Spinal cord (tissue), 10 donors: ENCODE results near the gene PIAS1. TPM values are rescaled to one million over a fixed set of nuclear protein-coding genes. Genes with fewer than 3 reads are reported as not detected.
"Not testable (repeated sequence)": the region's sequence is repeated elsewhere in the genome, so short reads cannot be mapped to it uniquely, and the experiment has no call there.

Experiments
- DNase-seq, 6 donors: peaks; one replicate each; pipeline versions ENCODE4 v3.0.0 to v3.0.0-alpha.2; 2013 to 2015; ENCODE audit warnings: low spot score in 6 of 6, low read depth in 4 of 6
- H3K27ac ChIP-seq: one replicate; pipeline ENCODE4 v1.5.1; 2013; ENCODE audit warnings: low read depth, low read length, control low read depth
- H3K27me3 ChIP-seq: one replicate; pipeline ENCODE4 v1.6.1; 2013; ENCODE audit warnings: low read length; ENCODE audit not compliant: control insufficient read depth, insufficient read depth
- H3K36me3 ChIP-seq: one replicate; pipeline ENCODE4 v1.6.1; 2013; ENCODE audit warnings: low read length; ENCODE audit not compliant: control insufficient read depth, insufficient read depth
- H3K4me1 ChIP-seq: one replicate; pipeline ENCODE4 v1.6.1; 2013; ENCODE audit warnings: low read length; ENCODE audit not compliant: control insufficient read depth, insufficient read depth
- H3K4me3 ChIP-seq: one replicate; pipeline ENCODE4 v1.5.1; 2013; ENCODE audit warnings: low read depth, low read length, control low read depth
- H3K9me3 ChIP-seq: one replicate; pipeline ENCODE4 v1.6.1; 2013; ENCODE audit warnings: low read length; ENCODE audit not compliant: control insufficient read depth, insufficient read depth
- WGBS: methylation state at CpG from one replicate; pipeline ENCODE4 v1.1.5; 2013; ENCODE audit warnings: missing lambda C conversion rate; ENCODE audit not compliant: insufficient coverage; 5-methylcytosine and 5-hydroxymethylcytosine counted together
- polyA plus RNA-seq, 2 donors: library from polyadenylated mRNA; unstranded; fragments of 120-200 nt; gene quantifications; one replicate each; pipeline ENCODE4 v1.2.1, GENCODE V29; 2013; ENCODE audit not compliant: insufficient read length in 2 of 2
- total RNA-seq, 2 donors: library from RNA; depleted of rRNA in 1 of 2; stranded (reverse); fragments of 120-200 nt in 1 of 2; fragments of >200 nt in 1 of 2; gene quantifications; one replicate each; pipeline versions ENCODE4 v1.2.3 to v1.2.4, GENCODE V29; 2013 to 2014
- donor health status: healthy.

Gene PIAS1
- total and polyA plus RNA-seq, 4 donors, result 34.4 to 48.5 (median 37.7) TPM

DNA sequence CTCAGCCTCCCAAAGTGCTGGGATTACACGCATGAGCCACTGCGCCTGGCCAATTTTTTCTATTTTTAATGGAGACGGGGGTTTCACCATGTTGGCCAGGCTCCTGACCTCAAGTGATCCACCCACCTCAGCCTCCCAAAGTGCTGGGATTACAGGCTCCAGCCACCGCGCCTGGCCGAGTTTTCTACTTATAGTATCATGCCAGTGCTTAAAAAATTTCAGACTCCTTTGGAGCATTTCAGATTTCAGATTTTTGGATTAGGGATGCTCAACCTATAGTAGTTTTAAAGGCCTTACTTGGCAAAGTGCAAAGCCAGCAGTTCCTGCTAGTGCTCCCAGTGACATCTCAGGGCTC, 159.4 kb downstream of the PIAS1 start:
- not testable (repeated sequence) for H3K27ac ChIP-seq, DNase-seq
- 92% methylated on average over 3 of the region's 6 CpGs for WGBS

DNA sequence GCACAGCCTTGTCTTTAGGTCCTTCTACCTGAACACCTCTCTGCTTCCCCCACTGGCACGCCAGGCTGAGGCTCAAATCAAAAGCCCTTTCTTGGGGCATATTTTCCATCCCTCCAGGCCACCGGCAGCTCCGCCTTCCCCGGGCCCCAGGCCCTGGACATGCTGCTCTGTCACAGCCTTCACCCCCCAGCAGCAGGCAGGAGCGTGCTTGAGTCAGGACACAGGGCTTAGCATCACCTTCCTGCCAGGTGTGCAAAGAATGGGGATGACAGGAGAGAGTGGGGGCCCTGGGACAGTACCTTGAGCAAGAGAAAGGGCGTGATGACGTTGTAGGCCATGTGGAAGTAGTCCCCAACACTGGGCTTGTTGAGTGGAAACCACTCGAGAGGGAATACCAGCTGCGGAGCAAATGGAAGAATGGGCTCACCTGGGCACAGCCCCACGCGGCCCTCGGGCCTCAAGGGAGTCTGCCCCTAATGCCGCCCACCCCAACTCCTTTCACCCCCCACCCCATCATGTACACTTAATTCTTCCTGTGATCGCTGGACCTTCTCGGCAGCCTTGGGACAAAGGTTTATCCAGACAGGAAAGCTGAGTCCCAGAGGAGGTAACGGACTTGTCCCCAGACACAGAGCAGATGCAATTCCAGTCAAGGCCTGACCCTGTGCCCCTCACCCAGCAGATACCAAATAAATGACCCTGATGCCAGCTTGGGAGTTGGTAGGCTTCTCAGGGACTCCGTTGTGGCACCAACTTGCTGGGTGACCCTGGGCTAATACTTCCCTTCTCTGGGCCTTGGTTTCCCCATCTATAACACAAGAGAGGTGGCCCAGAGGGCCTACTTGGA, 160.1 kb downstream of the PIAS1 start:
- DNase-seq, result no peak
- Histone ChIP-seq H3K4me1 (peaks cover 16% of the 10 kb centered on the region), H3K4me3 (no peak overlapping the region), H3K27ac (no peak overlapping the region), H3K36me3 (peaks cover 13% of the 10 kb centered on the region), H3K27me3 (no peaks in the 10 kb centered on the region), H3K9me3 (no peaks in the 10 kb centered on the region)
- 95% methylated on average over 9 of the region's 17 CpGs for WGBS

More for the DNA sequence above, 159.4 kb downstream of the PIAS1 start:
- not testable (repeated sequence) for H3K9me3 ChIP-seq, H3K4me3 ChIP-seq, H3K27me3 ChIP-seq
- Histone ChIP-seq H3K36me3 (peaks cover 12% of the 10 kb centered on the region), H3K4me1 (peaks cover 22% of the 10 kb centered on the region)

DNA sequence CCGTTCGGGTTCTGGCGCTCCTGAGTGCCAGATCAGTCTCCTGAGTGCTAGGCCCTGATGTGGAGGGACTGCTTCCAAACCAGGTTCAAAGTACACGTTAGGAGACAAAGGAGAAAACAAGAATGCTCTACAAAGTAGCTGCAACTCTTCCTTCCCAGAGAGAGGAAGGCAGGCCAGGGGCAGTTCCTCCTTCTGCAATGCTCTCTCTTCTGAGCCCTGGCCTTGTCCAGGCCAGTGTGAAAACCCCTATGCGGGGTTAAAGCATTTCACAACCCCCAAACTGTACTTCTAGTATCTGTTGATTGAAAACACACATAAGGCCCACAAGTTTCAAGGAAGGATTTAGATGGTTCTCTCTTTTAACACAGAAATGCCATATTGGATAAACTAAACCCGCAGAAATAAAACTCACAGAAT, 160.7 kb downstream of the PIAS1 start:
- H3K9me3 ChIP-seq, result no peaks in the 10 kb centered on the region
- H3K4me1 ChIP-seq, result peaks cover 16% of the 10 kb centered on the region
- WGBS, result 82% methylated on average over 4 of the region's 6 CpGs
- peaks cover 13% of the 10 kb centered on the region for H3K36me3 ChIP-seq
- no peak for DNase-seq
- H3K27me3 ChIP-seq, result no peaks in the 10 kb centered on the region
- H3K4me3 ChIP-seq, result no peak overlapping the region
- no peak overlapping the region for H3K27ac ChIP-seq

DNA sequence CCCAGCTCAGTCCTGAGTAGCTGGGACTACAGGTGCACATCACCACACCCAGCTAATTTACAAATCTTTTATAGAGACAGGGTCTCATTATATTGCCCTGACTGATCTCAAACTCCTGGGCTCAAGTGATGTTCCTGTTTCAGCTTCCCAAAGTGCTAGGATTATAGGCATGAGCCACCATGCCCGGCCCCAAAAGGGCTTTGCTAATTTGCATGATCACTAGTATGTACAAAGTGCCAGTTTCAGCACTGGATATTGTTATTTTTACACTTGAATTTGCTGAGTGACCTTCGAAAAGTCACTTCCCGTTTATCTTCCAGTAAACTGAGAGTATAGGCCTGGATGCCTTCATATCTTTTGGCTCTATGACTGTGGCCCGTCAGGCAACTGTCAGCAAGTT, 163.2 kb downstream of the PIAS1 start:
- Histone ChIP-seq H3K27ac (no peak overlapping the region), H3K36me3 (peaks cover 11% of the 10 kb centered on the region), H3K27me3 (no peaks in the 10 kb centered on the region), H3K9me3 (no peaks in the 10 kb centered on the region), H3K4me3 (no peak overlapping the region), H3K4me1 (no peaks in the 10 kb centered on the region)
- DNase-seq, result no peak
- WGBS, result 94% methylated on average over 2 of the region's 4 CpGs

DNA sequence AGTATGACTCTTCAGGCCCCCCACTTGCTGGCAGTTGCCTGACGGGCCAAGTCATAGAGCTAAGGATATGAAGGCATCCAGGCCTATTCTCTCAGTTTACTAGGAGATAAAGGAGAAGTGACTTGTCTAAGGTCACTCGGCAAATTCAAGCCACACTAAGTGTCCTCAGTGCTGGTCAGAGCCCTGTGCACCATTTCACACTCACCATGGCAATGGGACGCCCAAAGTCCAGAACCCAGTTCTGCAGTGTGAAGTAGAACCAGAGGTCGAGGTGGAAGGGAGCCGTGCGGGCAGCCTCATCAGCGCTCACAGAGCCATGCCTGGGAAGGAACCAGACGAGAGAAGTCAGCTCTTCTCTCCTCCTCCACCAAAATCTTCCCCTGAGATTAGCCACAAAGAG, 164.2 kb downstream of the PIAS1 start:
- Histone ChIP-seq H3K36me3 (peaks cover 11% of the 10 kb centered on the region), H3K27me3 (no peaks in the 10 kb centered on the region), H3K9me3 (no peaks in the 10 kb centered on the region), H3K4me3 (no peak overlapping the region), H3K27ac (no peak overlapping the region), H3K4me1 (no peaks in the 10 kb centered on the region)
- no peak for DNase-seq
- 100% methylated on average over 3 of the region's 8 CpGs for WGBS

DNA sequence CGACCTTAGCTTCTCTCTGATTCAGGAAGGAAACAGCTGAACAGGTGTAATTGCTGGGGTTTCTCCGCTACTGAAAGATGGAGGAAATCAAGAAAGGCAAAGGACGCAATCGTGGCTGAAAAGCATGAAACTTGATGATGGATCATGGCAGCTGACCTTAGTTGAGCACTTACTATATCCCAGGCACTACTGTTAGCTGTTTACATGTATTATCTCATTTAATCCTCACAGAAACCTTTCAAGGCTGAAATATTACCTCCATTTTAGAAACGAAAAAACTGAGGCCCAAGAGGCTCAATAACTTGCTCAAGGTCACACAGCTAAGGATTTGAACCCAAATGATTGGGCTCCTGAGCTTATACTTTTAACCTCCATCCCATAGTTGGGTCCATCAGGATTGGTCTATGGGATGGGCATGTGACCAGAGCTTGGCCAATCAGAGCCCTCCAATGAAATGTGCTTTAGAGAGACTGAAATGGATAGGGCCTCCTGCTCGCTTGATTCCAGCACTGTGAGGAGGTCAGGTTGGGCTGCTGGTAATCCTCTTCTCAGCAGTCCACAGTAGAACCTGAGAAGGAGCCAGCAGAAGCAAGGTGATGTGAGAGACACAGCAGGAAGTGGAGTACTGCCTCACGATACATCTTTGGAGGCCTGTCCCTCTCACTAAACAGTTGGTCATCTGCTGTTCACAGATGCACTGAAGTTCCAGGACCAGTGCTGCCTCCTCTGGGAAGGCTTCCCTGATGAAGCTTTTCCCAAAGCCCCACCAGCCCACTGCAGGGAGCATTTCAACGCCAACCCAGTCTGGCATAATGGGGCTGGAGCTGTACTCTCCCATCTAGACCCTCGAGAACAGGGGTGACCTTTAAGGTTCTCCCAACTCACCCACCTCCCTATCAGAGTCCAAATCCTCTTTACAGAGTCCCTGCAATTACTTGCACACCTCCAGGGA, 165.0 kb downstream of the PIAS1 start:
- WGBS, result 97% methylated on average over 9 of the region's 9 CpGs
- Histone ChIP-seq H3K4me3 (no peak overlapping the region), H3K36me3 (peaks cover 6% of the 10 kb centered on the region), H3K27me3 (no peaks in the 10 kb centered on the region), H3K4me1 (no peaks in the 10 kb centered on the region), H3K9me3 (no peaks in the 10 kb centered on the region), H3K27ac (no peak overlapping the region)
- DNase-seq, result no peak

DNA sequence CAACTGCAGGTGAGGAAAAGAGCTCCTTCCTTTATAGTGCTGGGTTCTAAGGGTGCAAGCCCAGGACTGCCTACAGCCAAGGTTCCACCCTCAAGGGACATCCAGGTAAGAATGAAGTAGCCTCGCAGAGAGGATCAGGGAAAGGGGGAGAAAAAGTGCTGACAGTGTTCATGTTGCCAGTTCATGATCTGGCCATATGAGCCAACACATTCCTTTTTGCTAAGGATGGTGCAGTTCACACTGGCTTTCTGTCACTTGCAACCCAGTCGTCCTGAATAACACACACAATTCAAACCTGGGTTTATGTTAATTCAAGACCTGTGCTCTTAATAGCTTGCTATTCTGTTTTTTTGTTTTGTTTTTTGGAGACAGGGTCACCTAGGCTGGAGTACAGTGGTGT, 166.4 kb downstream of the PIAS1 start:
- Histone ChIP-seq H3K27me3 (no peaks in the 10 kb centered on the region), H3K9me3 (no peaks in the 10 kb centered on the region), H3K27ac (no peak overlapping the region), H3K4me3 (no peak overlapping the region), H3K36me3 (peaks cover 5% of the 10 kb centered on the region), H3K4me1 (no peaks in the 10 kb centered on the region)
- 100% methylated on average over 1 of the region's 2 CpGs for WGBS
- no peak for DNase-seq

DNA sequence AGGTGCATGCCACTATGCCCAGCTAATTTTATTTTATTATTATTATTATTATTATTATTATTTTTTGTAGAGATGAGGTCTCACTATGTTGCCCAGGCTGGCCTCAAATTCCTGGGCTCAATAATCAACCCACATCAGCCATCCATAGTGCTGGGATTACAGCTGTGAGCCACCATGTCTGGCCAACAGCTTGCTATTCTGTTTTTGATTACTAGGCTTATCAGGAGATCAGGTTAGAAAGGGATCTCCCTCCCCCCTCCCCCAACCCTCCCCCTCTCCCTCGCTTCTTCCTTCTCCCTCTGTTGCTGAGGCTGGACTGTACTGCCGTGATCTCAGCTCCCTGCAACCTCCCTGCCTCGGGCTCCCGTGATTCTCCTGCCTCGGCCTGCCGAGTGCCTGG, 166.9 kb downstream of the PIAS1 start:
- no peak for DNase-seq
- no peaks in the 10 kb centered on the region for H3K27me3 ChIP-seq
- no peaks in the 10 kb centered on the region for H3K9me3 ChIP-seq
- no peaks in the 10 kb centered on the region for H3K4me1 ChIP-seq
- H3K36me3 ChIP-seq, result peaks cover 5% of the 10 kb centered on the region
- no peak overlapping the region for H3K4me3 ChIP-seq
- H3K27ac ChIP-seq, result no peak overlapping the region
- WGBS, result 97% methylated on average over 5 of the region's 6 CpGs

DNA sequence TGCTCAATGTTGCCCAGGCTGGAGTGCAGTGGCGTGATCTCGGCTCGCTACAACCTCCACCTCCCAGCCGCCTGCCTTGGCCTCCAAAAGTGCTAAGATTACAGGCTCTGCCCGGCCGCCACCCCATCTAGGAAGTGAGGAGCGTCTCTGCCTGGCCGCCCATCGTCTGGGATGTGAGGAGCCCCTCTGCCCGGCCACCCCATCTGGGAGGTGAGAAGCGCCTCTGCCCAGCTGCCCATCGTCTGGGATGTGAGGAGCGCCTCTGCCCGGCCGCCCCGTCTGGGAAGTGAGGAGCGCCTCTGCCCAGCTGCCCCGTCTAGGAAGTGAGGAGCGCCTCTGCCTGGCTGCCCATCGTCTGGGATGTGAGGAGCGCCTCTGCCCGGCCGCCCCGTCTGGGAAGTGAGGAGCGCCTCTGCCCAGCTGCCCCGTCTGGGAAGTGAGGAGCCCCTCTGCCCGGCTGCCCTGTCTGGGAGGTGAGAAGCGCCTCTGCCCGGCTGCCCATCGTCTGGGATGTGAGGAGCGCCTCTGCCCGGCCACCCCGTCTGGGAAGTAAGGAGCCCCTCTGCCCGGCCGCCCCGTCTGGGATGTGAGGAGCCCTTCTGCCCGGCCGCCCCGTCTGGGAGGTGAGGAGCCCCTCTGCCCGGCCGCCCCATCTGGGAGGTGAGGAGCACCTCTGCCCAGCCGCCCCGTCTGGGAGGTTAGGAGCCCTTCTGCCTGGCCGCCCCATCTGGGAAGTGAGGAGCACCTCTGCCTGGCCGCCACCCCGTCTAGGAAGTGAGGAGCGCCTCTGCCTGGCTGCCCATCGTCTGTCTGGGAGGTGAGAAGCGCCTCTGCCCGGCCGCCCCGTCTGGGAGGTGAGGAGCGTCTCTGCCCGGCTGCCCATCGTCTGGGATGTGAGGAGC, 167.7 kb downstream of the PIAS1 start:
- H3K4me1 ChIP-seq, H3K36me3 ChIP-seq, H3K9me3 ChIP-seq, DNase-seq, H3K4me3 ChIP-seq, H3K27me3 ChIP-seq, H3K27ac ChIP-seq: not testable (repeated sequence)
- WGBS, result 97% methylated on average over 43 of the region's 55 CpGs
